ENCODE measurements around the gene SMTNL2.
"Not testable (repeated sequence)": the region's sequence is repeated elsewhere in the genome, so short reads cannot be mapped to it uniquely, and the experiment has no call there.

Gene SMTNL2

GRCh38 chr17:4560421-4560820 is 23.9 kb upstream of the SMTNL2 start, which contains the start of gene GGT6:
Gene GGT6, minus strand, starts transcription at chr17:4560577. Its CDS starts 56 bp downstream, at chr17:4560521.
- no peak for DNase-seq (ENCODE audit: low spot score)

- DNase-seq (ENCODE audit: low spot score): no peak
Observed at GRCh38 chr17:4560837-4561256, 23.5 kb upstream of the SMTNL2 start.

GRCh38 chr17:4562015-4562969 is 22.0 kb upstream of the SMTNL2 start:
- no peak for DNase-seq (ENCODE audit: low spot score)

GRCh38 chr17:4565209-4566141 is 18.9 kb upstream of the SMTNL2 start:
- DNase-seq (ENCODE audit: low spot score): peak; percentile 70

- peak; percentile 75 for DNase-seq (ENCODE audit: low spot score)
Observed at GRCh38 chr17:4566785-4567184, 17.5 kb upstream of the SMTNL2 start.

GRCh38 chr17:4569591-4569990 is 14.7 kb upstream of the SMTNL2 start:
- DNase-seq (ENCODE audit: low spot score): no peak

- DNase-seq (ENCODE audit: low spot score): no peak
Observed at GRCh38 chr17:4572131-4572530, 12.2 kb upstream of the SMTNL2 start.

- no peak for DNase-seq (ENCODE audit: low spot score)
Observed at GRCh38 chr17:4573115-4573514, 11.2 kb upstream of the SMTNL2 start.

- DNase-seq (ENCODE audit: low spot score): no peak
Observed at GRCh38 chr17:4573669-4574068, 10.7 kb upstream of the SMTNL2 start.

GRCh38 chr17:4574448-4575045 is 9.8 kb upstream of the SMTNL2 start:
- DNase-seq (ENCODE audit: low spot score): no peak

GRCh38 chr17:4576161-4576558 is 8.2 kb upstream of the SMTNL2 start:
- no peak for DNase-seq (ENCODE audit: low spot score)

GRCh38 chr17:4576729-4577322 is 7.5 kb upstream of the SMTNL2 start:
- no peak for DNase-seq (ENCODE audit: low spot score)

- DNase-seq (ENCODE audit: low spot score): no peak
Observed at GRCh38 chr17:4577386-4577993, 6.8 kb upstream of the SMTNL2 start.

- DNase-seq (ENCODE audit: low spot score): not testable (repeated sequence)
Observed at GRCh38 chr17:4578349-4578748, 6.0 kb upstream of the SMTNL2 start.

GRCh38 chr17:4579678-4580077 is 4.7 kb upstream of the SMTNL2 start:
- no peak for DNase-seq (ENCODE audit: low spot score)

GRCh38 chr17:4580291-4580690 is 4.0 kb upstream of the SMTNL2 start:
- no peak for DNase-seq (ENCODE audit: low spot score)

- DNase-seq (ENCODE audit: low spot score): no peak
Observed at GRCh38 chr17:4582101-4582501, 2.2 kb upstream of the SMTNL2 start.

- no peak for DNase-seq (ENCODE audit: low spot score)
Observed at GRCh38 chr17:4582691-4583090, 1.6 kb upstream of the SMTNL2 start.

GRCh38 chr17:4583206-4583605 is 1.1 kb upstream of the SMTNL2 start:
- no peak for DNase-seq (ENCODE audit: low spot score)

GRCh38 chr17:4583782-4584100 is 588 bp upstream of the SMTNL2 start:
- peak; percentile 84 for DNase-seq (ENCODE audit: low spot score)

GRCh38 chr17:4584917-4585637 is 748 bp downstream of the SMTNL2 start:
- DNase-seq (ENCODE audit: low spot score): no peak
